Gastroesophageal sphincter (tissue), 4 donors: ENCODE measurements around the gene C1QL1. TPM values are rescaled to one million over a fixed set of nuclear protein-coding genes. Genes with fewer than 3 reads are reported as not detected.

Experiments
- ATAC-seq: fragments of 150-250 bp; one replicate; pipeline ENCODE4 v1.9.1; 2016; ENCODE audit warnings: mild to moderate bottlenecking, moderate library complexity
- H3K27ac ChIP-seq, 4 donors: fragments of 200-600 bp; sonication (generic) in 3 of 4; 1 replicate in 3 of 4; 2 replicates in 1 of 4; pipeline ENCODE4 v1.5.1; 2016 to 2019
- H3K27me3 ChIP-seq: fragments of 200-600 bp; sonication (generic); one replicate; pipeline ENCODE4 v1.5.1; 2019
- H3K36me3 ChIP-seq, 2 donors: fragments of 200-600 bp; sonication (generic); one replicate each; pipeline ENCODE4 v1.5.1; 2019; ENCODE audit warnings: control low read depth in 1 of 2
- H3K4me1 ChIP-seq, 3 donors: fragments of 200-600 bp; sonication (generic); 1 replicate in 2 of 3; 2 replicates in 1 of 3; pipeline ENCODE4 v1.5.1; 2016 to 2019; ENCODE audit warnings: control low read depth in 2 of 3
- H3K4me3 ChIP-seq, 2 donors: fragments of 200-600 bp; sonication (generic); one replicate each; pipeline ENCODE4 v1.5.1; 2019; ENCODE audit warnings: mild to moderate bottlenecking in 1 of 2, moderate library complexity in 1 of 2
- H3K9me3 ChIP-seq, 3 donors: fragments of 200-600 bp; sonication (generic); one replicate each; pipeline ENCODE4 v1.5.1; 2017 to 2019; ENCODE audit warnings: control low read depth in 2 of 3
- CTCF ChIP-seq, 4 experiments: fragments of 200-600 bp in 2 of 4; fragments of 450-650 bp in 2 of 4; sonication (generic) in 1 of 4; IDR thresholded peaks; one replicate each; pipeline ENCODE4 v1.5.1; 2017 to 2019; ENCODE audit warnings: antibody characterized with exemption in 4 of 4, mild to moderate bottlenecking in 2 of 4, moderate library complexity in 2 of 4
- EP300 ChIP-seq: sonication (generic); formaldehyde crosslinking; IDR thresholded peaks from one replicate; pipeline ENCODE4 v1.6.1; 2017; ENCODE audit warnings: antibody characterized with exemption, mild to moderate bottlenecking
- POLR2A ChIP-seq, 2 donors: fragments of 450-650 bp; IDR thresholded peaks; one replicate each; pipeline ENCODE4 v1.6.1; 2017; ENCODE audit warnings: antibody characterized with exemption in 2 of 2, mild to moderate bottlenecking in 2 of 2, moderate library complexity in 1 of 2
- POLR2AphosphoS5 ChIP-seq: sonication (generic); formaldehyde crosslinking; IDR thresholded peaks from one replicate; pipeline ENCODE4 v1.6.1; 2017; ENCODE audit warnings: antibody characterized with exemption
- WGBS, 2 donors: methylation state at CpG; one replicate each; pipeline ENCODE4 v1.1.5; 2018; ENCODE audit warnings: low coverage in 1 of 2; 5-methylcytosine and 5-hydroxymethylcytosine counted together
- total RNA-seq, 4 donors: library from RNA; depleted of rRNA; stranded (reverse); fragments of >200 nt; gene quantifications; one replicate each; pipeline ENCODE4 v1.1.0, GENCODE V29; 2016

Gene C1QL1
- total RNA-seq, 4 donors from 2014 or later, result 4.1 to 7.1 (median 5.0) TPM

GRCh38 chr17:44924107-44924544 is 44.0 kb downstream of the C1QL1 start:
- WGBS, 2 donors, result 65 to 80% methylated on average over 4 to 8 of the region's 9 CpGs
- Histone ChIP-seq H3K9me3 (no peaks in the 10 kb centered on the region), H3K4me3 (no peak overlapping the region), H3K36me3 (no peaks in the 10 kb centered on the region), H3K27me3 (no peaks in the 10 kb centered on the region), H3K27ac (no peak overlapping the region), H3K4me1 (peaks cover 0 to 7% (median 0%) of the 10 kb centered on the region in 3 donors)
- no peak for TF ChIP-seq POLR2AphosphoS5
- TF ChIP-seq POLR2A (IDR thresholded peaks at IDR 0.05), result no peak
- ATAC-seq, result no peak

- H3K9me3 ChIP-seq, result no peaks in the 10 kb centered on the region
- H3K4me1 ChIP-seq, result peaks cover 0 to 9% (median 0%) of the 10 kb centered on the region in 3 donors
- H3K27me3 ChIP-seq, result no peaks in the 10 kb centered on the region
- H3K36me3 ChIP-seq, result no peaks in the 10 kb centered on the region
- no peak overlapping the region for H3K4me3 ChIP-seq
- TF ChIP-seq POLR2A (IDR thresholded peaks at IDR 0.05) (no peak), CTCF (IDR thresholded peaks at IDR 0.05) (no peak), POLR2AphosphoS5 (no peak)
- WGBS, 2 donors, result 89% methylated on average over 5 of the region's 19 CpGs; no CpG with 5 or more reads in 1 of the 2 donors
- no peak for ATAC-seq
- no peak overlapping the region for H3K27ac ChIP-seq
These were observed 45.2 kb downstream of the C1QL1 start for GRCh38 chr17:44922746-44923470.

GRCh38 chr17:44922136-44922535 is 46.0 kb downstream of the C1QL1 start:
- H3K9me3 ChIP-seq, result no peaks in the 10 kb centered on the region
- no peak overlapping the region for H3K4me3 ChIP-seq
- H3K36me3 ChIP-seq, result no peaks in the 10 kb centered on the region
- no peak for TF ChIP-seq POLR2A (IDR thresholded peaks at IDR 0.05)
- TF ChIP-seq EP300, result no peak
- no peak for TF ChIP-seq CTCF (IDR thresholded peaks at IDR 0.05)
- no peak for TF ChIP-seq POLR2AphosphoS5
- H3K27ac ChIP-seq, result no peak overlapping the region
- H3K4me1 ChIP-seq, result peaks cover 0 to 16% (median 4%) of the 10 kb centered on the region in 3 donors
- 100% methylated on average over 1 of the region's 6 CpGs for WGBS, 2 donors
- H3K27me3 ChIP-seq, result no peaks in the 10 kb centered on the region
- no peak for ATAC-seq

- Histone ChIP-seq H3K9me3 (no peaks in the 10 kb centered on the region), H3K4me1 (peaks cover 0 to 25% (median 12%) of the 10 kb centered on the region in 3 donors), H3K36me3 (no peaks in the 10 kb centered on the region), H3K4me3 (no peak overlapping the region), H3K27ac (no peak overlapping the region), H3K27me3 (no peaks in the 10 kb centered on the region)
- TF ChIP-seq EP300 (no peak), CTCF (IDR thresholded peaks at IDR 0.05) (no peak), POLR2AphosphoS5 (no peak), POLR2A (IDR thresholded peaks at IDR 0.05) (no peak)
- no peak for ATAC-seq
- 51 to 83% methylated on average over 5 to 7 of the region's 11 CpGs for WGBS, 2 donors
These were observed 46.8 kb downstream of the C1QL1 start for GRCh38 chr17:44921122-44921882.

- 55 to 80% methylated on average over 2 to 3 of the region's 7 CpGs for WGBS, 2 donors
- Histone ChIP-seq H3K36me3 (no peaks in the 10 kb centered on the region), H3K4me1 (peaks cover 0 to 32% (median 14%) of the 10 kb centered on the region in 3 donors), H3K27me3 (no peaks in the 10 kb centered on the region), H3K4me3 (no peak overlapping the region), H3K9me3 (no peaks in the 10 kb centered on the region), H3K27ac (no peak overlapping the region)
- ATAC-seq, result no peak
- TF ChIP-seq CTCF (IDR thresholded peaks at IDR 0.05) (no peak), EP300 (no peak), POLR2A (IDR thresholded peaks at IDR 0.05) (no peak), POLR2AphosphoS5 (no peak)
These were observed 47.5 kb downstream of the C1QL1 start for GRCh38 chr17:44920565-44920940.
